ENCODE data around the gene SLC2A5. TPM values are rescaled to one million over a fixed set of nuclear protein-coding genes. Genes with fewer than 3 reads are reported as not detected.

Gene SLC2A5
- total RNA-seq, 1 experiment from 2014 or later: not detected

GRCh38 chr1:9037476-9038337 is 31.7 kb downstream of the SLC2A5 start:
- H2AFZ ChIP-seq: no peak overlapping the region
- intact Hi-C loops (cut with micrococcal nuclease; ENCODE audit: unreplicated experiment): no loop called here
- H3K79me2 ChIP-seq (ENCODE audit: low read depth): no peaks in the 10 kb centered on the region
- no peak for DNase-seq
- no peaks in the 10 kb centered on the region for H3K36me3 ChIP-seq (ENCODE audit: low read depth)
- H3K4me3 ChIP-seq: no peak overlapping the region
- no peaks in the 10 kb centered on the region for H3K27me3 ChIP-seq (ENCODE audit: insufficient read depth, low read depth)
- no peaks in the 10 kb centered on the region for H3K9me3 ChIP-seq (ENCODE audit: insufficient read depth, low read depth)
- H4K20me1 ChIP-seq (ENCODE audit: insufficient read depth): no peaks in the 10 kb centered on the region
- H3K9me2 ChIP-seq (ENCODE audit: insufficient read depth): no peaks in the 10 kb centered on the region
- no TSS peak for BruUV-seq (replicated peaks)
- peaks cover 8% of the 10 kb centered on the region for H3K4me1 ChIP-seq (replicated peaks; ENCODE audit: insufficient read depth)
- no peaks in the 10 kb centered on the region for H3F3A ChIP-seq (ENCODE audit: insufficient read depth, low read depth)
- H3K27ac ChIP-seq: no peak overlapping the region
- H3K4me2 ChIP-seq: peak overlapping the region; percentile 46; the same call in 1 of the 2 replicates
- TF ChIP-seq CTCF (conservative IDR thresholded peaks at IDR 0.05): no peak
- no peak for TF ChIP-seq EZH2 (IDR thresholded peaks at IDR 0.05; ENCODE audit: low read depth)
- ChIA-PET CTCF (no interaction called here), POLR2A (ENCODE audit: unreplicated experiment) (no interaction called here)

- CTCF ChIA-PET: no interaction called here
- Histone ChIP-seq H2AFZ (no peak overlapping the region), H3K4me1 (replicated peaks; ENCODE audit: insufficient read depth) (peaks cover 8% of the 10 kb centered on the region), H3F3A (ENCODE audit: insufficient read depth, low read depth) (no peaks in the 10 kb centered on the region), H3K36me3 (ENCODE audit: low read depth) (no peaks in the 10 kb centered on the region), H3K9me2 (ENCODE audit: insufficient read depth) (no peaks in the 10 kb centered on the region), H3K27ac (no peak overlapping the region), H3K79me2 (ENCODE audit: low read depth) (no peaks in the 10 kb centered on the region), H3K9me3 (ENCODE audit: insufficient read depth, low read depth) (no peaks in the 10 kb centered on the region), H3K4me2 (no peak overlapping the region), H3K27me3 (ENCODE audit: insufficient read depth, low read depth) (no peaks in the 10 kb centered on the region), H3K4me3 (no peak overlapping the region), H4K20me1 (ENCODE audit: insufficient read depth) (no peaks in the 10 kb centered on the region)
- no TSS peak for BruUV-seq (replicated peaks)
- no peak for DNase-seq
- POLR2A ChIA-PET (ENCODE audit: unreplicated experiment): no interaction called here
- intact Hi-C loops (cut with micrococcal nuclease; ENCODE audit: unreplicated experiment): no loop called here
- TF ChIP-seq CTCF (conservative IDR thresholded peaks at IDR 0.05) (no peak), EZH2 (IDR thresholded peaks at IDR 0.05; ENCODE audit: low read depth) (no peak)
Measured at GRCh38 chr1:9035226-9035625, 34.2 kb downstream of the SLC2A5 start.

- no peak overlapping the region for H2AFZ ChIP-seq
- no peak overlapping the region for H3K4me3 ChIP-seq
- no peaks in the 10 kb centered on the region for H4K20me1 ChIP-seq (ENCODE audit: insufficient read depth)
- no peaks in the 10 kb centered on the region for H3K9me2 ChIP-seq (ENCODE audit: insufficient read depth)
- H3K4me2 ChIP-seq: no peak overlapping the region
- H3K9me3 ChIP-seq (ENCODE audit: insufficient read depth, low read depth): no peaks in the 10 kb centered on the region
- no peaks in the 10 kb centered on the region for H3F3A ChIP-seq (ENCODE audit: insufficient read depth, low read depth)
- no peak overlapping the region for H3K27ac ChIP-seq
- no TSS peak for BruUV-seq (replicated peaks)
- no peak for DNase-seq
- ChIA-PET POLR2A (ENCODE audit: unreplicated experiment) (no interaction called here), CTCF (no interaction called here)
- TF ChIP-seq CTCF (conservative IDR thresholded peaks at IDR 0.05): no peak
- TF ChIP-seq EZH2 (IDR thresholded peaks at IDR 0.05; ENCODE audit: low read depth): no peak
- intact Hi-C loops (cut with micrococcal nuclease; ENCODE audit: unreplicated experiment): no loop called here
- no peaks in the 10 kb centered on the region for H3K36me3 ChIP-seq (ENCODE audit: low read depth)
- H3K27me3 ChIP-seq (ENCODE audit: insufficient read depth, low read depth): no peaks in the 10 kb centered on the region
- peaks cover 8% of the 10 kb centered on the region for H3K4me1 ChIP-seq (replicated peaks; ENCODE audit: insufficient read depth)
- H3K79me2 ChIP-seq (ENCODE audit: low read depth): no peaks in the 10 kb centered on the region
Measured at GRCh38 chr1:9033363-9033762, 36.1 kb downstream of the SLC2A5 start.

Measured in PC-9 (cell line).